Neural cell (in vitro differentiated cells): ENCODE measurements around the gene HDAC9.

Experiments used
- CTCF ChIP-seq: fragments of 450-650 bp; IDR thresholded peaks from 2 replicates; pipeline ENCODE4 v1.5.1; 2014; ENCODE audit warnings: antibody characterized with exemption, mild to moderate bottlenecking, moderate library complexity; ENCODE audit not compliant: poor library complexity, severe bottlenecking
- EP300 ChIP-seq: fragments of 450-650 bp; conservative IDR thresholded peaks from 2 replicates; pipeline ENCODE4 v1.6.1; 2014; ENCODE audit warnings: antibody characterized with exemption, mild to moderate bottlenecking, moderate library complexity; ENCODE audit not compliant: poor library complexity, severe bottlenecking
- EZH2 ChIP-seq: fragments of 200-600, 300-800 bp; shearing (Covaris generic), sonication (generic); IDR thresholded peaks from 2 replicates; pipeline ENCODE4 v1.6.1; 2014; ENCODE audit warnings: antibody characterized with exemption, low read length, borderline replicate concordance, mild to moderate bottlenecking; ENCODE audit not compliant: insufficient read depth, poor library complexity, severe bottlenecking
- MXI1 ChIP-seq: fragments of 450-650 bp; conservative IDR thresholded peaks from 2 replicates; pipeline ENCODE4 v1.6.1; 2014; ENCODE audit warnings: antibody characterized with exemption, mild to moderate bottlenecking; ENCODE audit not compliant: poor library complexity, severe bottlenecking
- POLR2AphosphoS5 ChIP-seq: IDR thresholded peaks from 2 replicates; pipeline ENCODE4 v1.6.1; 2012
- RAD21 ChIP-seq: fragments of 450-650 bp; conservative IDR thresholded peaks from 2 replicates; pipeline ENCODE4 v1.6.1; 2014; ENCODE audit warnings: antibody characterized with exemption, mild to moderate bottlenecking, moderate library complexity
- SMC3 ChIP-seq: fragments of 450-650 bp; conservative IDR thresholded peaks from 2 replicates; pipeline ENCODE4 v1.6.1; 2014; ENCODE audit warnings: antibody characterized with exemption, mild to moderate bottlenecking, moderate library complexity; ENCODE audit not compliant: poor library complexity
- TAF1 ChIP-seq: IDR thresholded peaks from 2 replicates; pipeline ENCODE4 v1.6.1; 2012; ENCODE audit warnings: low read depth

- TF ChIP-seq CTCF (no peak), MXI1 (no peak), EZH2 (no peak), TAF1 (no peak), RAD21 (no peak), EP300 (no peak), POLR2AphosphoS5 (no peak), SMC3 (no peak)
Observed at GRCh38 chr7:18901351-18901750, 405.8 kb downstream of the HDAC9 start.
